SK-N-MC (cell line): ENCODE data around the gene USP3.

Experiments
- DNase-seq: peaks from one replicate; pipeline ENCODE4 v3.0.0-alpha.2; 2011; ENCODE audit warnings: low read depth, low spot score
- H3K27ac ChIP-seq: fragments of 200-600 bp; sonication (generic); 2 replicates; pipeline ENCODE4 v1.5.1; 2016; ENCODE audit warnings: mixed run types
- H3K36me3 ChIP-seq: fragments of 200-600 bp; sonication (generic); 2 replicates; pipeline ENCODE4 v1.6.1; 2017; ENCODE audit warnings: antibody characterized with exemption, low read length, mixed read lengths; ENCODE audit not compliant: insufficient read depth
- H3K4me3 ChIP-seq: fragments of 200-600 bp; sonication (generic); 2 replicates; pipeline ENCODE4 v1.5.1; 2016
- H3K9ac ChIP-seq: fragments of 200-600 bp; sonication (generic); 2 replicates; pipeline ENCODE4 v1.8.0; 2017; ENCODE audit warnings: mixed run types, mixed read lengths; ENCODE audit not compliant: insufficient read length
- H3K9me3 ChIP-seq: fragments of 200-600 bp; sonication (generic); 2 replicates; pipeline ENCODE4 v1.6.1; 2017; ENCODE audit warnings: low read depth, mild to moderate bottlenecking, antibody characterized with exemption, low read length, moderate library complexity, mixed read lengths
- EZH2 ChIP-seq: fragments of 200-600 bp; sonication (generic); IDR thresholded peaks from one replicate; pipeline ENCODE4 v1.6.1; 2017; ENCODE audit warnings: antibody characterized with exemption
- FOXP2 ChIP-seq: optimal IDR thresholded peaks from 2 replicates; pipeline ENCODE3; 2011; ENCODE audit warnings: mild to moderate bottlenecking, moderate library complexity; ENCODE audit not compliant: insufficient read depth; ENCODE audit errors: extremely low read length, control extremely low read depth
- POLR2AphosphoS5 ChIP-seq: IDR thresholded peaks from 2 replicates; pipeline ENCODE4 v1.6.1; 2012; ENCODE audit warnings: mild to moderate bottlenecking, low read depth, low read length, borderline replicate concordance

USP3 gene

GRCh38 chr15:63623232-63623969 is 119.0 kb downstream of the USP3 start:
- Histone ChIP-seq H3K9me3 (no peaks in the 10 kb centered on the region), H3K27ac (no peak overlapping the region), H3K9ac (no peak overlapping the region), H3K4me3 (no peak overlapping the region), H3K36me3 (peaks cover 45% of the 10 kb centered on the region)
- TF ChIP-seq FOXP2, result no peak
- TF ChIP-seq POLR2AphosphoS5, result no peak
- no peak for DNase-seq

GRCh38 chr15:63626955-63627354 is 122.6 kb downstream of the USP3 start:
- Histone ChIP-seq H3K9me3 (no peaks in the 10 kb centered on the region), H3K9ac (no peak overlapping the region), H3K36me3 (peaks cover 47% of the 10 kb centered on the region), H3K27ac (no peak overlapping the region), H3K4me3 (no peak overlapping the region)
- DNase-seq, result no peak
- TF ChIP-seq EZH2, result no peak
- TF ChIP-seq FOXP2, result no peak
- no peak for TF ChIP-seq POLR2AphosphoS5

- TF ChIP-seq EZH2 (no peak), POLR2AphosphoS5 (no peak), FOXP2 (no peak)
- no peak for DNase-seq
- Histone ChIP-seq H3K9ac (no peak overlapping the region), H3K9me3 (no peaks in the 10 kb centered on the region), H3K4me3 (no peak overlapping the region), H3K36me3 (peaks cover 43% of the 10 kb centered on the region), H3K27ac (no peak overlapping the region)
These were observed 123.9 kb downstream of the USP3 start for GRCh38 chr15:63628123-63628822.

- H3K4me3 ChIP-seq, result no peak overlapping the region
- no peak overlapping the region for H3K27ac ChIP-seq
- H3K36me3 ChIP-seq, result peaks cover 51% of the 10 kb centered on the region
- TF ChIP-seq EZH2, result no peak
- no peak for TF ChIP-seq POLR2AphosphoS5
- no peak for TF ChIP-seq FOXP2
- DNase-seq, result no peak
- no peaks in the 10 kb centered on the region for H3K9me3 ChIP-seq
- H3K9ac ChIP-seq, result no peak overlapping the region
These were observed 125.8 kb downstream of the USP3 start for GRCh38 chr15:63630036-63630751.

GRCh38 chr15:63633312-63633711 is 128.9 kb downstream of the USP3 start:
- no peak overlapping the region for H3K4me3 ChIP-seq
- no peak overlapping the region for H3K9ac ChIP-seq
- peaks cover 47% of the 10 kb centered on the region for H3K36me3 ChIP-seq
- no peak overlapping the region for H3K27ac ChIP-seq
- no peaks in the 10 kb centered on the region for H3K9me3 ChIP-seq
- TF ChIP-seq EZH2 (no peak), POLR2AphosphoS5 (no peak), FOXP2 (no peak)
- DNase-seq, result no peak

GRCh38 chr15:63634154-63634553 is 129.8 kb downstream of the USP3 start:
- TF ChIP-seq POLR2AphosphoS5 (no peak), FOXP2 (no peak), EZH2 (no peak)
- Histone ChIP-seq H3K27ac (no peak overlapping the region), H3K36me3 (peaks cover 48% of the 10 kb centered on the region)

GRCh38 chr15:63636518-63637061 is 132.2 kb downstream of the USP3 start:
- no peak overlapping the region for H3K4me3 ChIP-seq
- TF ChIP-seq FOXP2, result no peak
- no peak for TF ChIP-seq POLR2AphosphoS5
- no peak for TF ChIP-seq EZH2
- H3K9me3 ChIP-seq, result no peaks in the 10 kb centered on the region
- H3K9ac ChIP-seq, result no peak overlapping the region
- H3K36me3 ChIP-seq, result peaks cover 63% of the 10 kb centered on the region
- DNase-seq, result no peak
- no peak overlapping the region for H3K27ac ChIP-seq

More at GRCh38 chr15:63634154-63634553, 129.8 kb downstream of the USP3 start:
- Histone ChIP-seq H3K9ac (no peak overlapping the region), H3K4me3 (no peak overlapping the region), H3K9me3 (no peaks in the 10 kb centered on the region)
- DNase-seq, result no peak

GRCh38 chr15:63638839-63639238 is 134.4 kb downstream of the USP3 start:
- no peak overlapping the region for H3K4me3 ChIP-seq
- TF ChIP-seq POLR2AphosphoS5, result no peak
- TF ChIP-seq FOXP2, result no peak
- TF ChIP-seq EZH2, result no peak
- peaks cover 55% of the 10 kb centered on the region for H3K36me3 ChIP-seq
- H3K9ac ChIP-seq, result no peak overlapping the region
- DNase-seq, result no peak
- no peak overlapping the region for H3K27ac ChIP-seq
- H3K9me3 ChIP-seq, result no peaks in the 10 kb centered on the region
